Measurements from ENCODE around the gene MIS18A.

DNA sequence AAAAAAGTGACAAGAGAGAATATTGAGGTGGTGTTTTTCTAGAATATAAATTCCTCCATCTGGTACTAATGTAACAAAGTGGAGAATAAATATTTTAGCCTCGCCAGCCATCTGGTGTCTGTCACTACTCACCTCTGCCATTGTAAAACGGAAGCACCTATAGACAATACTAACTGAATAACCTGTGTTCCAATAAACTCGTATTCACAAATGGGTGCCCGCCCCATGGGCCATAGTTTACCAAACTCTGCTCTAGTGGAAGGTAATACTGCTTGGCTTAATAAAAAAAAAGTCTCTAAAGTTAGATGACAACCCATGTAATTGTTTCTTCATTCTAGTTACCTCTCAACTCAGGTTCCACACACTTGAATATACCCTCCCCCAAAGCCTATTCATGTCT, 8.1 kb downstream of the MIS18A start:
- TF ChIP-seq ZNF274 (IDR thresholded peaks at IDR 0.05; ENCODE audit: low read depth, low read length), result no peak
- no peak for TF ChIP-seq YY1 (IDR thresholded peaks at IDR 0.05; ENCODE audit: insufficient read depth, insufficient read length)
- no peak for TF ChIP-seq SUZ12 (IDR thresholded peaks at IDR 0.05; ENCODE audit: extremely low read depth, insufficient read depth, insufficient read length)

Data from NT2/D1 (cell line).